GM12864 (cell line): ENCODE data around the gene TRPM5.

ENCODE experiments used
- DNase-seq: peaks from one replicate; pipeline ENCODE4 v3.0.0-alpha.2; 2011; ENCODE audit warnings: low read depth
- H3K4me3 ChIP-seq: 2 replicates; pipeline ENCODE4 v1.5.1; 2011; ENCODE audit warnings: mild to moderate bottlenecking, low read depth, low read length, control low read depth
- TF ChIP-seq, protein P1 (sequence below): IDR thresholded peaks from 2 replicates; pipeline ENCODE4 v1.5.1; 2011; ENCODE audit warnings: low read depth, mild to moderate bottlenecking, moderate library complexity, low read length, control low read depth, inconsistent platforms; ENCODE audit errors: missing control alignments

The TRPM5 gene

DNA sequence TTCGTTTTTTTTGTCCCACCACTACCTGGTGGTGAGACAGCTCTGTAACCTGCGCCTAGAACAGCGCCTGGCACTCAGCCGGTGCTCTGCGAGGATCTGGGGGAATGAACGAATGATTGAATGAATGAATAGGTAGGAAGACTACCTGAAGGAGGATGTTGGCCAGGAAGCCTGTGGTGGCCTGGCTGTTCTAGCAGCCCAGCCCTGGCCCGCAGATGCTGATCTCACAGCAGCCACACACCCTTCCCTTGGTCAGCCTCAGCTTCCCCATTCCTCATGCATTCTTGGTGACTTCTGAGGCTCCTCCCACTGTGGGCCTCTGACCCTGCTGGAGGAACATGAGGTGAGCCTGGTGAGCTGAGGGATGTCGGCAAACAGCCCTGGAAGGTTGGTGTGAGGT lies 3.7 kb downstream of the TRPM5 start:
- TF ChIP-seq, protein P1, sequence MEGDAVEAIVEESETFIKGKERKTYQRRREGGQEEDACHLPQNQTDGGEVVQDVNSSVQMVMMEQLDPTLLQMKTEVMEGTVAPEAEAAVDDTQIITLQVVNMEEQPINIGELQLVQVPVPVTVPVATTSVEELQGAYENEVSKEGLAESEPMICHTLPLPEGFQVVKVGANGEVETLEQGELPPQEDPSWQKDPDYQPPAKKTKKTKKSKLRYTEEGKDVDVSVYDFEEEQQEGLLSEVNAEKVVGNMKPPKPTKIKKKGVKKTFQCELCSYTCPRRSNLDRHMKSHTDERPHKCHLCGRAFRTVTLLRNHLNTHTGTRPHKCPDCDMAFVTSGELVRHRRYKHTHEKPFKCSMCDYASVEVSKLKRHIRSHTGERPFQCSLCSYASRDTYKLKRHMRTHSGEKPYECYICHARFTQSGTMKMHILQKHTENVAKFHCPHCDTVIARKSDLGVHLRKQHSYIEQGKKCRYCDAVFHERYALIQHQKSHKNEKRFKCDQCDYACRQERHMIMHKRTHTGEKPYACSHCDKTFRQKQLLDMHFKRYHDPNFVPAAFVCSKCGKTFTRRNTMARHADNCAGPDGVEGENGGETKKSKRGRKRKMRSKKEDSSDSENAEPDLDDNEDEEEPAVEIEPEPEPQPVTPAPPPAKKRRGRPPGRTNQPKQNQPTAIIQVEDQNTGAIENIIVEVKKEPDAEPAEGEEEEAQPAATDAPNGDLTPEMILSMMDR, result no peak
- DNase-seq, result no peak
- H3K4me3 ChIP-seq, result no peak overlapping the region

DNA sequence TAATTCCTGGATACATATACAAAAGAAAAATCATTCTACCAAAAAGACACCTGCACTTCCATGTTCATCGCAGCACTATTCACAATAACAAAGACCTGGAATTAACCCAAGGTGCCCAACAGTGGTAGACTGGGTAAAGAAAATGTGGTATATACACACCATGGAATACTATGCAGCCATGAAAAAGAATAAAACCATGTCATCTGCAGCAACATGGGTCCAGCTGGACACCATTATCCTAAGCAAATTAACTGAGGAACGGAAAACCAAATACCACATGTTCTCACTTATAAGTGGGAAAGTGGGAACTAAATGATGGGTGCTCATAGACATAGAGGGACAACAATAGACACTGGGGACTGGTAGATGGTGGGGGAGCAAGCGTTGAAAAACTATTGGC lies 4.5 kb downstream of the TRPM5 start:
- no peak for DNase-seq
- TF ChIP-seq, protein P1, result no peak
- H3K4me3 ChIP-seq, result no peak overlapping the region

DNA sequence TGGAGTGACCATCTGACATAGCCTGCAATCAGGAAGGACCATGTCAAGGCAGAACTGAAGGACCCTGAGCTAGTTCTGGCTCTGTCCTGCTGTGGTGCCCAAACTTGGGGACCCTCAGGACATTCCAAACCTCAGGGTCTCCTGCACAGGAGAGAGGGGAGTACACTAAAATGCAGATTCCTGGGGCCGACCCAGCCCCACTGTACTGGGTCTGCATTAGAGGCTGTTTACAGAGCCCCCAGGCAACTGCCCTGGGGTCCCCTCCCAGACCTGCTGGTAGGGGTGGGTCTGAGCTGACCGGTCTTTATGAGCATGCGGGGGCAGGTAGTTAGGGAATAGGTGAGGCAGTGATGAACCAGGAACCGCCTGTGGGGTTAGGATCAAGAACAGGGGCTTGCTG lies 6.8 kb downstream of the TRPM5 start:
- TF ChIP-seq, protein P1, result no peak
- no peak overlapping the region for H3K4me3 ChIP-seq
- DNase-seq, result no peak

- DNase-seq, result no peak
- no peak overlapping the region for H3K4me3 ChIP-seq
- TF ChIP-seq, protein P1, result no peak
Measured at GRCh38 chr11:2436521-2437031, 7.7 kb downstream of the TRPM5 start.

DNA sequence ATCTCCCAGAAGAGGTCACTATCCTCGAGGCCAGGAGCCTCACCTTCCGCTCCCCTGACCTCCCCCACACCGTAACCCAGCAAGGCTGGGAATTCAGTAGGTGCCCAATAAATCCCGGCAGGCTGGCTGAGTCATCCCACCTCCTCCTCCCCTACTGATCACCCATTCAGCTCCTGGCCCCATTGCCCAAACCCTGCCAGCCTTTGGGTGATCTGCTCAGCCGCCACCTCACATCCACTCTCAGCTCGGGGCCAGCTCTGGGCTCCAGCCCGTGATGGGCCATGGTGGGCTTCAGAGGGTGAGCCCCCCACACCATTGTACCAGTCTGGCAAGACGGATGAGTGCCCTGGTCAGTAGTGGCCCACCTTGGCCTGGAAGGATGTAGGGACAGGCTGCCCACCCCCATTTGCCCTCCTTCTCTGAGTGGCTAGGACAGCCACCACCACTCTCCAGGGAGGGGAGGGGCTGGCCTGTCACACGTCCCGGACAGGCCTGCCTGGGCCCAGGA lies 8.2 kb downstream of the TRPM5 start:
- no peak for DNase-seq
- H3K4me3 ChIP-seq, result no peak overlapping the region
- TF ChIP-seq, protein P1, result no peak

DNA sequence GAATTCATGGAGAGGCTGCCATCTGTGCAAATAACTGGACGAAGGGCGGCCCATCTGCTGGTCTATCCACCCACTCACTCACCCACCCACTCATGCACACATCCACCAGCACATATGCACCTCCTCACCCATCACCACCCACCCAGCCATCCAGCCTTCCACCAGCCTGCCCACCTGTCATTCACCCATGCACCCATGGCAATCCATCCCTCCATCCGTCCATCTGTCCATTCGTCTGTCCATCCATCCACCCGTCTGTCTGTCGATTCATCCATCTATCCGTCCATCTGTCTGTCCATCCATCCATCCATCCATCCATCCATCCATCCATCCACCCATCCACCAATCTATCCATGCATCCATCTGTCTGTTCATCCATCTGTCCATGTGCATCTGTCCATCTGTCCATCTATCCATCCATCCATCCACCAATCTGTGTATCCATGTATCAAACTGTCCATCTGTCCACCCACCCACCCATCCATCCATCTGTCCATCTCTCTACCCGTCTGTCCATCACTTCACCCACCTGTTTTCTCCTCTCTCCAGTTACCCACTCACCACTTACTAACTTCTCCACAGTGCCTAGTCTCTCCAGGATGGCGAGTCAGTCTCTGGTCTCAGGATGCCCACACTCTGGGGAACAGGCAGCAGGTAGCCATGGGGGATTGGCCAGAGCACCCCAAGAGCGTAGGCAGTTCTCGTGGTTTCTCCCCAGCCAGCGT lies 8.9 kb downstream of the TRPM5 start:
- DNase-seq, result no peak
- H3K4me3 ChIP-seq, result no peak overlapping the region
- TF ChIP-seq, protein P1, result no peak
